ENCODE data around the gene PAK4. TPM values are rescaled to one million over a fixed set of nuclear protein-coding genes. Genes with fewer than 3 reads are reported as not detected.

PAK4 gene
- total and polyA plus RNA-seq, 9 of the 15 experiments (the other 6 are each of a cell fraction or from before 2014, with no cell fraction given) = 0.21 to 33.5 (median 5.8) TPM

DNA sequence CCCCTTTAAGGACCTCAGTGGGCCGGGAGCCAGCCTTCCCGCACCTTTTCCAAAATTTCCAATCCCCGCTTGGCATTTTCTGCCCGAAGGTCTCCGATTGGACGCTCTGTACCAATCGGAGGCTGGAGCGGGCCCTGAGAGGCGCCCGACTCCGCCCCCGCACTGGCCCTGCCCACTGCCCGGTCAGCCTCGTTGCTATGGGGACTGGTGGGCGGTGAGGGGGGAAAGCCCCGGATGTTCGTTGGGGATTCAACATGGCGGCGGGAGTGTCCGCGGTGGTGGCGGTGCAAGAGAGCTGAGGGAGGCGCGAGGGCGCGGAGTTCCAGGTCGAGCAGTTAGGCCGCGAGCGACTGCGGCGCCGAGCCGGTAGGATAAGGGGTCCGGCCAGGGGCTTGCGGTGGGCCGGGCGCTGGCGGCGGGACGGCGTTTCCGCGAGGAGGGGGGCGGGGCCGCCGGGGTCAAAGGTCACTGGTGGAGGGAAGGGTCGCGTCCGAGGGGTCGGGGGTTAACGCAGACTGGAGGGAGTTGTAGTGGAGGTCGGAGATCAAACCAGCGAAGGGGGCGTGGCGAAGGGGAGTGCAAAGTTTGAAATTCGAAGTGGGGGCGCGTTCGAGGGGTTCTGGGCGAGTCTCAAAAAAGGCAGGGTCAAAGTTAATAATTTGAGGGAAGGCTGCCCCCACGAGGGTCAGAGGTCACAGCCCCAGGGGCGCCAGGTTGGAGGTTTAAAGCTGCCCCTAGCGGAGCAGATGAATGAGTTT is at the start of gene PAK4 (continued):
- TF ChIP-seq ZNF518B (CRISPR knock-in tag; IDR thresholded peaks at IDR 0.05) (no peak), GTF2B (IDR thresholded peaks at IDR 0.05; ENCODE audit: extremely low read depth, insufficient read length) (no peak), CHD2 (IDR thresholded peaks at IDR 0.05; ENCODE audit: low read depth, low read length) (peak; percentile 65), TAL1 (IDR thresholded peaks at IDR 0.05) (no peak), ZNF41 (CRISPR knock-in tag; conservative IDR thresholded peaks at IDR 0.05) (0 out of 2 replicates have a peak, but pooled peaks have one; percentile 61), HMBOX1 (IDR thresholded peaks at IDR 0.05) (no peak), CEBPB (tag; IDR thresholded peaks at IDR 0.05) (no peak), FOS (IDR thresholded peaks at IDR 0.05; ENCODE audit: extremely low read depth, insufficient read length) (peak; percentile 93)
- TF ChIP-seq, protein P1, sequence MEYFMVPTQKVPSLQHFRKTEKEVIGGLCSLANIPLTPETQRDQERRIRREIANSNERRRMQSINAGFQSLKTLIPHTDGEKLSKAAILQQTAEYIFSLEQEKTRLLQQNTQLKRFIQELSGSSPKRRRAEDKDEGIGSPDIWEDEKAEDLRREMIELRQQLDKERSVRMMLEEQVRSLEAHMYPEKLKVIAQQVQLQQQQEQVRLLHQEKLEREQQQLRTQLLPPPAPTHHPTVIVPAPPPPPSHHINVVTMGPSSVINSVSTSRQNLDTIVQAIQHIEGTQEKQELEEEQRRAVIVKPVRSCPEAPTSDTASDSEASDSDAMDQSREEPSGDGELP (CRISPR knock-in tag; IDR thresholded peaks at IDR 0.05; ENCODE audit: borderline replicate concordance) = peak; percentile 77
- TF ChIP-seq, protein P2, sequence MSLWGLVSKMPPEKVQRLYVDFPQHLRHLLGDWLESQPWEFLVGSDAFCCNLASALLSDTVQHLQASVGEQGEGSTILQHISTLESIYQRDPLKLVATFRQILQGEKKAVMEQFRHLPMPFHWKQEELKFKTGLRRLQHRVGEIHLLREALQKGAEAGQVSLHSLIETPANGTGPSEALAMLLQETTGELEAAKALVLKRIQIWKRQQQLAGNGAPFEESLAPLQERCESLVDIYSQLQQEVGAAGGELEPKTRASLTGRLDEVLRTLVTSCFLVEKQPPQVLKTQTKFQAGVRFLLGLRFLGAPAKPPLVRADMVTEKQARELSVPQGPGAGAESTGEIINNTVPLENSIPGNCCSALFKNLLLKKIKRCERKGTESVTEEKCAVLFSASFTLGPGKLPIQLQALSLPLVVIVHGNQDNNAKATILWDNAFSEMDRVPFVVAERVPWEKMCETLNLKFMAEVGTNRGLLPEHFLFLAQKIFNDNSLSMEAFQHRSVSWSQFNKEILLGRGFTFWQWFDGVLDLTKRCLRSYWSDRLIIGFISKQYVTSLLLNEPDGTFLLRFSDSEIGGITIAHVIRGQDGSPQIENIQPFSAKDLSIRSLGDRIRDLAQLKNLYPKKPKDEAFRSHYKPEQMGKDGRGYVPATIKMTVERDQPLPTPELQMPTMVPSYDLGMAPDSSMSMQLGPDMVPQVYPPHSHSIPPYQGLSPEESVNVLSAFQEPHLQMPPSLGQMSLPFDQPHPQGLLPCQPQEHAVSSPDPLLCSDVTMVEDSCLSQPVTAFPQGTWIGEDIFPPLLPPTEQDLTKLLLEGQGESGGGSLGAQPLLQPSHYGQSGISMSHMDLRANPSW (CRISPR knock-in tag; IDR thresholded peaks at IDR 0.05) = peak; percentile 4; the same call in 1 of the 2 replicates
- TF ChIP-seq, protein P3, sequence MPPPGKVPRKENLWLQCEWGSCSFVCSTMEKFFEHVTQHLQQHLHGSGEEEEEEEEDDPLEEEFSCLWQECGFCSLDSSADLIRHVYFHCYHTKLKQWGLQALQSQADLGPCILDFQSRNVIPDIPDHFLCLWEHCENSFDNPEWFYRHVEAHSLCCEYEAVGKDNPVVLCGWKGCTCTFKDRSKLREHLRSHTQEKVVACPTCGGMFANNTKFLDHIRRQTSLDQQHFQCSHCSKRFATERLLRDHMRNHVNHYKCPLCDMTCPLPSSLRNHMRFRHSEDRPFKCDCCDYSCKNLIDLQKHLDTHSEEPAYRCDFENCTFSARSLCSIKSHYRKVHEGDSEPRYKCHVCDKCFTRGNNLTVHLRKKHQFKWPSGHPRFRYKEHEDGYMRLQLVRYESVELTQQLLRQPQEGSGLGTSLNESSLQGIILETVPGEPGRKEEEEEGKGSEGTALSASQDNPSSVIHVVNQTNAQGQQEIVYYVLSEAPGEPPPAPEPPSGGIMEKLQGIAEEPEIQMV (tag; conservative IDR thresholded peaks at IDR 0.05; ENCODE audit: low read depth) = no peak
- TF ChIP-seq, protein P4, sequence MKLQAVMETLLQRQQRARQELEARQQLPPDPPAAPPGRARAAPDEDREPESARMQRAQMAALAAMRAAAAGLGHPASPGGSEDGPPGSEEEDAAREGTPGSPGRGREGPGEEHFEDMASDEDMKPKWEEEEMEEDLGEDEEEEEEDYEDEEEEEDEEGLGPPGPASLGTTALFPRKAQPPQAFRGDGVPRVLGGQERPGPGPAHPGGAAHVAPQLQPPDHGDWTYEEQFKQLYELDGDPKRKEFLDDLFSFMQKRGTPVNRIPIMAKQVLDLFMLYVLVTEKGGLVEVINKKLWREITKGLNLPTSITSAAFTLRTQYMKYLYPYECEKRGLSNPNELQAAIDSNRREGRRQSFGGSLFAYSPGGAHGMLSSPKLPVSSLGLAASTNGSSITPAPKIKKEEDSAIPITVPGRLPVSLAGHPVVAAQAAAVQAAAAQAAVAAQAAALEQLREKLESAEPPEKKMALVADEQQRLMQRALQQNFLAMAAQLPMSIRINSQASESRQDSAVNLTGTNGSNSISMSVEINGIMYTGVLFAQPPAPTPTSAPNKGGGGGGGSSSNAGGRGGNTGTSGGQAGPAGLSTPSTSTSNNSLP (IDR thresholded peaks at IDR 0.05; ENCODE audit: borderline replicate concordance, low read depth, low read length) = no peak
